HG03103 (cell line): Measurements from ENCODE around the gene TET3.
A peak's percentile ranks its signal among the peaks of the same experiment; 100 is the strongest.

Source experiments
- ATAC-seq: cut with Tn5 transposase; IDR thresholded peaks from one replicate; pipeline ENCODE4 v1.9.1; 2021; ENCODE audit warnings: low read depth; ENCODE audit not compliant: unreplicated experiment

TET3 gene

DNA sequence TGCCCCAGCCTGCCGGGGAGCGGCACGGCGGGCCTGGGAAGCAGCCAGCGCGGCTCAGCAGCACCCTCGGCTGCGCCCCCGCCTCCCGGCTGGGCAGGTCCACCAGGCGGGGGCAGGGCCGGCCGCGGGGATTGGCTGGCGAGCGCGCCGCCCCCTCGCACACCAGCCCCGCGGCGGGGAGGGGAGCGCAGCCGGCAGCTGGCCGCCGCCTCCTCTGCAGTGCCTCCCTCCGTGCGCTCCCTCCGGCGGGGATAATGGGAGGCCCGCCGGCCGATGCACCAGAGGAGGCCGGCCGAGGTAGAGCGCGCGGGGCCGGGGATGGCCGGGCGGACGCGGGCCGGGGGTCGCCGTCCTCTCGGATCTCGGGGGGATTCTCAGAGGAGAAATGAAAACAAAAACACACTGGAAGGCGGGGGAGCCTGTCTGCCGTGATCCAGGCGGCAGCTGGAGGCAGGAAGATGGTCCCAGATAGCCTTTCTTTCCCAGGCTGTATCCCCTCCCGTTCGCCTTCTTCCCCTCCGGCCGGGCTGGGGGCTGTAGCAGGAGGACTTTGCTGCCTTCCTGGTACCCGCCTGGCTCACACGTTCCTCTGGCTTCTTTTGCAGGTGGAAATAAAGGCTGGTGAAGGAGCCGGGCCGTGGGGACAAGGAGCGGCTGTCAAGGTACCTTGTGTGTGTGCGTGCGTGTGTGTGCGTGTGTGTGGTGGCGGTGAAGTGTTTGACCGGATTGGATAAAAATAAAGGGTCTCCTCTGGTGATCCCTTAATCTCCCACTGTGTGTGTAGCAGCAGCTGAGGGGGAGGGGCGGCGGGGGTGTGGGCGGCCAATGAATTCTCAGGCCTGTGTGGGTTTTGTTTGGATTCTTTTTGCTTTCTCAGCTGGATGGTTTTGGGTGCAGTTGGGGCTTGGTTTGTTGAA is 18.1 kb downstream of the TET3 start:
- ATAC-seq: peak; percentile 90

DNA sequence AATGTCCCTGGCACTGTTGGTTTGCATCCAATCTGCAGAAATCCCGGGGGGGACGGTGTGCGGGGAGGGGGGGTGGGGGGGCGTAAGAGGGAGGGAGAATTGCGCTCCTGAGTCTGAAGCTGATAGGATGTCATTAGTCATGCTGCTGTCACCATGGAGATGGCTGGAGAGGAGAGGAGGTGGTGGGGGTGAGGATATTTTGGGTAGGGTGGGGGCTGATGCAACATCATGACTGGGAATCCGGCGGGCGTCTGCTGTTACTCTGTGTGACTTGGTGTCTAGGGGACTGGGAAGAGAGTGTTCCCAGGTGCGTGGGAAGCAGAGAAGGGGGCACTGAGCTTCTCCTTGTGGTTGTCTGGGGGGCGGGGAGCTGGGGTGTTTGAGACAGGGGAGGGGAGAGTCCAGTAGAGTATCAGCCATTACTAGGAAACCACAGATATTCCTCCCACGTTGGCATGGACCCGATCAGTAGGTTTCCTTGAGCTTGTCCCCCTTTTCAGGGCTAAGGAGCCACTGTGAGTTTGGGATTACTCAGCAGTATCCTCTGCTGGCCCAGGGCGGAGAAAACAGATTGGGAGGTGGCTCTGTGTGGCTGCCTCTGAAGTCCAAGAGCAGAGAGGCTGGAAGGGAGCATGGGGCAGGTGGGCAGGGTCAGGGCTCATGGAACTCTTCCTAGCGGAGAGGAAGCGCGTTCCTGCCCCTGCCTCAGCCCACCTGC is 18.9 kb downstream of the TET3 start:
- ATAC-seq: no peak

DNA sequence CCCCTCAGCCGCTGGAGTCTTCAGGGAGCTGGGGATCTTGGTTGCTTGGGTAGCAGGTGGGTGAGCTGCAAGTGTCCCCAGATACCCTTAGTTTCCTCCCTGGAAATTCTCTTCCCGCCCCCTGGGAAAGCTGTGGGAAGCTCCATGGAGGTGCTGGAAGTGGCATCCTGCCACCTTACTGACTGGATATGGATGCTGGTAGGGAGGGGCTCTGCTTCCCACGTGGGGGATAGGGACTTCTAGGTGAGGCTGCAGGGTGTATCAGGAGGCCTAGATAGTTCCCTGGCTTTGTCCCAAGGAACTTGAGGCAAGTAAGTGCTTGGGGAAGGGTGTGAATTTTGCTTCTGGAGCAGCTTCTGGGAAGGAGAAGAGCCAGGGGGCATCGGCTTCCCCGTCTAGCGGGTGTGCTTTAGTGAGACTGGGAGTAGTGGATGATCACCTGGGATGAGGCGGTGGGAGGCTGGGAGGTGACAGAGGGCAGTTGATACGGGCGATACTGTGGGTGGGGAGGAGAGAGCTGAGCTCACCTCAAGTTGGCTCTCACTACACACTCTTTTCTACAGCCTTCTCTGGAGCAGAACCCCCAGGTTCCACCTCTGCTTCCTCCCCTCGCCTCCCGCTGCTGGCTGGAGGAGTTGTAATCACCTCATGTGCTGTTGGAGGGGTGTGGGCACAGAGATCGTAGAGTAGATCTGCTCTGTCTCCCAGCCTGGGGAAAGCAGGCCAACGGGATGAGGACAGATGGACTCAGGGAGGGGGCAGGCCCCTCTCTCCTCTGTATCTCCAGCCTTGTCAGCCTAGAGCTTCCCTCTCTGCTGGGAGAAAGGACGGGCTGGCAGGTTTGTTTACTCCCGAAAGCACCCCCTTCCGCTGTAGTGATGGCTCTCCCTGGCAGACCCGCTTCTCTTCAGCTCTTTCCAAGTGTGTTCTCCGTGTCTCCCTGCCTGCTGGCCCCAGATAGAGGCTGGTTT is 19.8 kb downstream of the TET3 start:
- no peak for ATAC-seq

DNA sequence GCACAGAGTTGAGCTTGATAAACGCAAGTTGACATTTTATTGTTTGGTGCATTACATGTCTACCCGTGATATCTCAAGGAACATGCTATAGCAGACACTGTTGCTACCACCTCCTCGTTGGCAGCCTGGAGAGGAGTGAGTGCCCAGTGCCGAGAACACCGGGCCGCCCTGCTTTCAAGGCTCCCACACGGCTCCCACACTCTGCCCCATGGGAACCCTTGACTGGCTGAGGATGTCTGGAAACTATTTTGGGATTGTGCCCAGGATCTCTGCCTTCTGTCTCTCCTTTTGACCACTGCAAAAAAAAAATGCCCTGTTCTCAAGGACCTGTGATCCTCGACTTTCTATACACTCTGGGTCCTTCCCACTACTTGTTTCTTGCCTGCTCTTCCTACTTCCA is 21.1 kb downstream of the TET3 start:
- no peak for ATAC-seq

DNA sequence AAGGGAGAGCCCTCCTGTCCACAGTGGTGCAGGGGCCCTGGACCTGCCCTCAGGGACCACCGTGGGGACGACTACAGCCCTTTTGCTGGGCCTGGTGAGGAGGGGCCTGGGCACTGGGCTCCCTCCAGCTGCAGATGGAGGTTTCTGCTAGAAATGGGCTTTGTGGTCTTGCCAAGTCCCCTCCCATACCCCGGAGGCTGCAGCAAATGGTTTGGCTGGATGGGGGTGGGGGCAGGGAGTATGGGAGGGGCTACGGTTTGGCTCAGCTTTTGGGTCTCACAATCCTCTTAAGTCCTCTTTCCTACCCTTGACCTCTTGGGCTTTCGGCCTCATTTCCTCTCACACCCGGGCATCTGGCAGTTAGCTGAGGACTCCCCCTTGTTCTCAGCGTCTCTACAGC is 21.7 kb downstream of the TET3 start:
- no peak for ATAC-seq

DNA sequence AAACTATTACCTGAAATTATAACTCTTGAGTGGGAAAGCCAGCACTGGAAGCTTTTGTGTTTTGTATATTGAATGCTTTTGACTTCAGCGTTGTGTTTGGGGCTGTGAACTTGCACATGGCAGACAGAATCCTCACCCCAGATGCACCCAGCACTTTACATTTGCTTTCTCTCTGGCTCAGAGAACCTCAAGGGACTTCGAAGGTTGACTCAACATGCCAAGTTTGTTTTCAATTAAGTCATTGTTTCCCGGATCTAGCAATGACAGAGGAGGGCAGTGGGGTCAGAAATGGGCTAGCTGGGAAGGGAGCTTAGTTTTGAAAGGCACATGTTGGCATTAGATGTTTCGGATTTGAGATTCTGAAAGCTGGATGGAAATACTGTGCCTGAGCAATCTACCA is 22.4 kb downstream of the TET3 start:
- no peak for ATAC-seq

DNA sequence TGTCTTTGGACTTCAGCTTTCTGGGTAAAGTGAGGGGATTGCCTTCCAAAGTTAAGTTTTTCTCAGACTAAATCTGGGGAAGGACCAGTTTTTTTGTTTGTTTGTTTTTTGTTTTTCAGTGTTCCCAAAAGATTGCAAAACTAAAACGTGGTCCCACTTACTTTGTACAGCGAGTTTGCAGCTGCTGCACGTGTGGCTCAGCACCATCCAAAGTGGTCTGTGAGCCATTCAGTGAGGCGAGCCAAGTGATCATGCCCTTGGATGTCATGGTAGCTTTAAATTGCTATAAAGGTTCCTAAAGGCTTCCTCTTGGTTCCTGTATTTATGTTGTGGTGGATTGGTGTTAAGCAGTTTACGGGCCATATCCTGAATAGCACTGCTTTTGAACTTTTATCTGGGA is 23.0 kb downstream of the TET3 start:
- ATAC-seq: no peak

DNA sequence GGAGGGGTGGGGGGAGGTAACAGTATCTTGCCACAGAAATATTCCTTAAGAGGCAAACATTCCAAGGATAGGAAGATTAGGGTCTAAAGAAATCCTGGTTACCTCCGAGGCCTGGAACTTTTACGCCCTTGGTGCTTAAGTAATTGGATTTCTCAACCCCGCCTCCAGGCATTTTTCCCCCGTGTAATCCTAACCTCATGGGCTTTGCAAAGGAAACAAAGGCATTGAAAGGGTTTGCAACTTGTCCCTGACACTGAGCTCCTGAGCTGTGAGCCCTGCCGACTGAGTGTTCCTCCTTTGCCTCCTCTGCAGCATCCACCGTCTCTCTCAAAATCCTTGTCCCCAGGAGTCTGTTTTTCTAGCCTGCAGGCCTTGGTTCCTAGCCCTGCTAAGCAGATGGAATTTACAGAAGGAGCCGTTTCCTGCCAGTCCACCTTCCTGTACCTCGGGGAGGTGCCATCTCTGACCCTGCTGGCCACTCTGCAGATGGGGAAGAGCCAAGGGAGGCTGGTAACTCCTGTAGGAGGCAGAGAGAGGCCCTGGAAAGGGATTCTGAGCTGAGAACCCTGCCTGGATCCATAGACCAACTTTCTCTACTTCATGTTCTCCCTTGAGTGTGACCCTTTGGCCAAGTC is 24.2 kb downstream of the TET3 start:
- no peak for ATAC-seq

DNA sequence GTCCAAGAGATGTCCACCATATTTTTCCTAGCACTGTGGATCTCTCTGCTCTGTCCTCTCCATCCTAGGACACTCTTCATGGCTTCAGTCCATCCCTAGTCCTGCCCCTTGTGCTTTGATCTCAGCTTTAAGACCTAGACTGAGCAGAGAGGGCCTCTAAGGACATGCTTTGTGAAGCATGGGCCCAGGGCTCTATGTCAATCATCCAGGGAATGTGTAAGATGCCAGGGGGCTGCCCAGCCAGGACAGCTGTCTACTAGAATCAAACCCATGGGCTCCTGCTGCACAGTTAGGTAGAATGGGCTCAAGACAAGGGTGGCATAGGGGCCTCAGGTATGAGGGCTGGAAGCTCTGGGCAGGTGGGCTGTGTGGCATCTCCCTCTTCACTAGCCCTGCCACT is 24.9 kb downstream of the TET3 start:
- ATAC-seq: no peak

DNA sequence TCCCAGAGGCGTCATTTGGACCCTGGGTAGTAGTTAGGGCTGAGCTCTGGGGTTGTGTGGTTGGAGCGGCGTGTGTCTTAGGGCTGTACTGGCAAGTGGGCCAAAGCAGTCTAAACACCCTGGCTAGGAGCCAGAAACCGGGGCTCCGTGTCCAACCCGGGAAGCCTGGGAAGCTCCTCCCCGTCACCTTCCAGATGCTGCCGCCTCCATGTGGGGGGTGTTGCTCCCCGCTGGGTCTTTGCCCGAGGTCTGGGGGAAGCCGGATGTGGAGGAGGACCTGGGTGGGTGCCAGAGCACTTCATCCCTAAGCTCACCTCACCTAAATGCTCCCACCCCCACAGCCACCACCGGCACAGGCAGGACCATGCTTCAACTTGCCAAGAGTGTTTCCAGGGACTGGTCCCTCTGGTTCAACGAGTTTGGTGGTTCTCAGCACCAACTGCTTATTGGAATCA is 25.4 kb downstream of the TET3 start:
- no peak for ATAC-seq

DNA sequence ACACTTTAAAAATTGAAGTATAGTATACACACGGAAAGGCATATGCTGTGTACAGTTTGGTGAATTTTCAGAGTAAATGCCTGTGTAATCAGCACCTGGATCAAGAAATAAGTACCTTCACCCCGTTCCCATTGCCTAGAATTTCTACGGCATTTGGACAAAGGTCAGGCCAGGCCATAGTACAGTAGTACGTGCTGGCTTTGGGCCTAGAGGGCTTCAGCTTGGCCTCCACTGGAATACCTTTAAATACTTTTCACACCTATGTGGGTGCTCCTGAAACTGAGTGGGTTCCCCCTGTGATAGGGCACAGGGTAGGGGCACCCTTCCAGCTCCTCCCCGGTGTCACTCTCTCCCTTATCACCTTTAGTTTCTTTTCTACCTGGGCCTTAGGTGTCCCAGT is 26.5 kb downstream of the TET3 start:
- ATAC-seq: no peak

DNA sequence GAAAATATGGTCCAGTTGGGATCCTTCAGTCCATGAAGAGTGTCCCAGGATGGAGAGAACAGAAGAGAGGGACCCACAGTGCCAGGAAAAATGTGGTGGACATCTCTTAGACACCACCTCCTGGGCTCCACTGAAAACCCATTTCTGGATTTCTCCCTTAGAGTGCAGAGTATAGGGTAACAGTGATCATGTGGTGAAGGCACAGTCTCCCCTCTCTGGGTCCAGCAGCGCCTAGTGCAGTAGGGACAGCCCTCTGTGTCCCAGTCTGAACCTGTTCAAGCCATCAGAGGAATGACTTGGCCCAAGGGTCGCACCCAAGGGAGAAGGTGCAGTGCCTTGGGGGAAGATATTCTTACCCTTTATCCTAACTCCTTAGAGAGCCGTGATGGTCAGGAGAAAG is 30.1 kb downstream of the TET3 start:
- no peak for ATAC-seq

DNA sequence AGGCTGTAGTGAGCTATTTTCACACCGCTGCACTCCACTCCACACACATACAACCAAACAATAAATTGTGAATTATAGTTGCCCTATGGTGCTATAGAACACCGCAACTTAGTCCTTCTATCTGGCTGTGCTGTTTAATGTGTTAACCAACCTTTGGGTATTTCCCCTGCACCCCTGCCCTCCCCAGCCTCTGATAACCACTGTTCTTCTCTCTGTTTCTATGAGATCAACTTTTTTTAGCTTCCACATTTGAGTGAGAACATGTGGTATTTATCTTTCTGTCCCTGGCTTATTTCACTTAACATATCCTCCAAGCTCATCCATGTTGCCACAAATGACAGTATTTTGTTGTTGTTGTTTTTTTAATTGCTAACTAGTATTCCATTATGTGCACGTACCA is 32.5 kb downstream of the TET3 start:
- no peak for ATAC-seq

DNA sequence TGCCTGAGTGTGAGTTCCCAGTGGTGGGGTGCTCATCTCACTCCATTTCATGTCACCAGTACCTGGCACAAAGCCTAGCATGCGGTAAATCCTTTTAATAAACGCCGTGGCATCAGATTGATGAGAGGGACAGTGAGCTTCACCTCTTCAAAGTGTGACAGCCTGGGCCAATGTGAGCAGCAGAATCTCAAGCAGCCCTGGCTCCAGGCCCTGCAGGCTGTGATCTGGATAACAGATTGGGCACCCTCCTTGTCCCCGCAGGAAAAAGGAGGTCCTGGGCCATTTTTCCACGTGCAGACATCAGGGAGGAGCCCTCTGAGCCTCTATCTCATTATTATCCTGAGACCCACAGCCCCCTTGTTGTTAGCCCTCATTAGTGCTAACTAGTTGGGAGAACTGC is 34.8 kb downstream of the TET3 start:
- ATAC-seq: no peak

DNA sequence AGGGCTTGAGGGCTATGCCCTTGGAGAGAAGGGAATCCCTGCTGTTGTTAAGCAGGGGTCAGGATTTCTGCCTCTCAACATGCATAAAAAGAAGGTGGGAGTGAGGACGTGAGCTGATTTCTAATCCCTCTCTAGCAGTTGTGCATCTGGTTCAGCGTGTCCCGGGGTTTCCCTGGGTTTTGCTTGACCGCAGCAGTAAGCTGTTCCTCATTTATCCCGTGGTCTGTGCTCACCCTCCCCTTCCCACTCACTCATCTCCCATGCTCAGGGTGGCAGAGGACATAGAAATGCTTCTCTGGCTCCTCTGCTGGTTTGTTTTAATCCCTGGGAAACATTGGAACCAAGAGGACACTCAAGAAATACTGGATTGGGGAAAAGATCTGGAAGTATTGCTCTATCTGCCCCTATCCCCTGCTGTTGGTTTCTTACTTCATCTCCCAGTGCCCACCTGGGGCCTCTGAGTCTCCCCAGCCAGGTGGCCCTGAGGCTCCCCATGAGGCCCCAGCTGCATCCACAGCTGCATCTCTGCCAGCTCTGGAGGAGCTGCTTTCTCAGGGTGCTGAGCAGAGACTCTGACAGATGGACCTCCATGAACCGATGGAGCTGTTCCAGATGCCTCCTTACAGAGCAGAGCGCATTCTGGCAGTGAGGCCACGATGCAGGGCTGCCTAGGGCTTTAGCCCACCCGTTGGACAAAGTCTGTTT is 36.1 kb downstream of the TET3 start:
- ATAC-seq: no peak

DNA sequence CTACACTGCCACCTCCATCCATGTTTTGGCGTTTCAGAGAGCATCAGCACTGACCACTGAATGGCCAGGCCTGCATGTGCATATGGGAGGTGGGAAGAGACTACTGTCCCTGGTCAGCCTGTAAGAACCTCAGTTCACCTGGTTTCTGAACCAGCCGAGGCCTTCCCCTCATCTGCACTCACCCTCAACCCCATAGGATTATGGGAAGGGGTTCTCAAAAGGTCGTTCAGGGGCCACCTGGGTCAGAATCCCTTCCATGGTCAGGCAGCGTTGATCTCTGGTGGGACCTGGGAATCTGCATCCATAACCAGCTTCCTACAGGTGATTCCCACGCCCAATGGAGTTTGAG is 36.7 kb downstream of the TET3 start:
- no peak for ATAC-seq

DNA sequence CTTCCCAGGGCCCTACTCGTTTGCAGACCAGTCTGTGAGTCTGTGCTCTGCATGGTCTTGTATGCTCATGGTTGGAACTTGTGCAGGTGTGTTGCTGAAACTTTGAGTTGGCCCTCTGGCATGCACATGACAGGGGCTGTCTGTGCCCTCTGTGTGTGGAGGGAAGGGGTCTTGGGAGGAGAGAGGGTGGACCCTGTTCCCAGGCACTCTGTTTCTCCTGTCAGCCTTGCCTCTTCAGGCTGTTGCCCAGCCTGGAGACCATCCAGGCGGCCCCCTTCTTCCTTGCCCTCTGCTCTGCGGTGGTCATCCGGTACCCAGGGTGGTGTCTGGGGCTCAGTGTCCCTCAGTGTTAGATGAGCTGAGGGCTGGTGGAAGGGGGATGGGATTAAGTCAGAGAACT is 39.5 kb downstream of the TET3 start:
- no peak for ATAC-seq

DNA sequence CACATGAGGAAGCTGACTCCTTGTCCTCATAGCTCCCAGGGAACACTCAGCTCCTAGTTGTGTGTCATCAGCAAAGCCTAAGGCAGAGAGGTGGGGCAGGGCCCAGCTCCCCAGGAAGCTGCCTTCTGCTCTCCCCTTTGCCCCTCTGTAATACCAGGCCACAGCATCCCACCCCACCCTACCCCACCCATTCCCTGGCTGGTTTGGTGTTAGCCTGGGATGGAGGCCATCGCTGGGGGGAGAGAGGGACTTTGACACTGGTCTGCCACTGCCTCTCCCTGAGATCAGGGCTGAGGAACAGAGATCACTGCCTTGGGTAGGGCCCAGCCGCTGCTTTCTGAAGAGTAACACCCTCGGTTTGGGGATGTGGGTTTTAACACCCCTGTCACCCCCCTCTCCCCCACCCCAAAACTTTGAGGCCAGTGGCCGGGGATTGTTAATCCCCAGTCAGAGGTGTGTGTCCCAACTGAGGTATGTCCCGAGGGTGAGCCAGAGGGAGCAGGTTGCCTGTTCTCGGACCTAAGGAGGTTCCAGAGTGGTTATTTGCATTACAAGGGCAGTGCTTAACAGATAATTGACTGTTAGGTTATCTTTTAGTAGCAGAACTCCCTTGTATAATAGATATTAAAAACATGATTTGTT is 41.4 kb downstream of the TET3 start:
- no peak for ATAC-seq

DNA sequence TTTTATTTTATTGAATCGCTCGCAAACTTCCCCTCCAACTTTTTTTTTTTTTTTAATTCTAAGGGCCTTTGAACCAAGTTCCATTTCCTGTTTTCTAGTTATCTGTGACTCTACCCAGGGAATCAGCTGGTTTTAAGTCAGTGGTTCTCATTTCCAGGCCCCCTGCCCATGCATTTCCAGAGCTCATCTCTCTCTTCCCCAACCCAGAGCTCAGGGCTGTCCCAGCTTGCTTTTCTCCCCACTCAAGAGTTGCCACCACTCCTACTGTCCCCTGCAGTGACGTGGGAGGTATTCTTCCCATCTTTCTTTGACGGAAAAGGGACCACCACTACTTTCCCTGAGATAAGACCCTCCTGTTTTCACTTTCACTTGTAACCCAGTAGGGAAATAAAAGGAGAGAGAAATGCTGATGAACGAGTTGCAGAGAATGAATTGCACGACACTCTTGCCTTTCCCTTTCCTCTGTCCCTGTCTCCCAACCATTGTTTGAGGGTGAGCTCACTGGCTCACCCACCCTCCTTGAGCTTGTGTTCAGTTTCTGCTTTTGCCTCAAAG is 42.1 kb downstream of the TET3 start:
- ATAC-seq: no peak
